ENCODE data around the gene MYB. TPM values are rescaled to one million over a fixed set of nuclear protein-coding genes. Genes with fewer than 3 reads are reported as not detected.

MYB gene
- total RNA-seq, 1 donor = 4.8 TPM

DNA sequence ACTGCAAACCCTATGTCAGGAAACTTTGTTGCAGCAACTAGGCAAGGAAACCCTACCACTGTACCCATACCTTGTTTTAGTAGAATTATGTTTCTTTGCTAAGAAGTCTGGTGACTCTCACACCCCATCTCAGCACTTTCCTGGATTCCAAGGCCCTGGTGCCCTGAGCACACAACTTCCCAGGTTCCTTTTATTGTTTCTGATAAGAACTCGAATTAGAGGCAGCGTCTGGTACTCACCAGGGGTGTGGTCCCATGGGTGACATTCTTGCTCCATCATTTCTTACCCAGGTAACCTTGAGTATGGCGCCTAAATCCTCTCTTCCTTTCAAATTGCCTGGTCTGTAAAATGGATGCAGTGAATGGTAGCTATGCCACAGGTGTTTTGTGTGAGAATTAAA, 34.1 kb downstream of the MYB start:
- peaks cover 11% of the 10 kb centered on the region for H3K4me1 ChIP-seq (ENCODE audit: insufficient read depth, low read length)
- H3K9me3 ChIP-seq (ENCODE audit: low read depth, low read length) = no peaks in the 10 kb centered on the region
- H3K27me3 ChIP-seq (ENCODE audit: insufficient read depth, low read length) = no peaks in the 10 kb centered on the region
- no peak overlapping the region for H3K4me3 ChIP-seq (ENCODE audit: low read length)

DNA sequence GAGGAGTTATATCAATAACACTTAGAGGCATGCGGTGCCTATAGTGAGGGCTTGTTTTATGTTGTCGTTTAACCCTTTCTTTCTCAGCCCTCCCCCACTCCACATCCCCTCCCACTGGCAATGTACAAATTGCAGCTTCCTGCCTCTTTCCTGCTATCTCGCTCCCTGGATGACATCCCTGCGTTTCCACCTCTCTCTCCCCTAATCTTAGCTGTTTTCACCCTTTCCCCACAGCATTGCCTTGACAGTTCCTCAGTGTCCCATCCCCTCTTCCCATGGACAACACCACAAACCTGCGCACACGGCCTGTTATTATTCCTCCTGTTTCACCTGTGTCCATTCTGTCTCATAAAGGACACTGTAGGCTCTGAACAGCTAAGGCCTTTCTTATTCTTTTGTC, 34.5 kb downstream of the MYB start:
- Histone ChIP-seq H3K9me3 (ENCODE audit: low read depth, low read length) (no peaks in the 10 kb centered on the region), H3K27me3 (ENCODE audit: insufficient read depth, low read length) (no peaks in the 10 kb centered on the region), H3K4me1 (ENCODE audit: insufficient read depth, low read length) (peaks cover 7% of the 10 kb centered on the region), H3K4me3 (ENCODE audit: low read length) (no peak overlapping the region)

DNA sequence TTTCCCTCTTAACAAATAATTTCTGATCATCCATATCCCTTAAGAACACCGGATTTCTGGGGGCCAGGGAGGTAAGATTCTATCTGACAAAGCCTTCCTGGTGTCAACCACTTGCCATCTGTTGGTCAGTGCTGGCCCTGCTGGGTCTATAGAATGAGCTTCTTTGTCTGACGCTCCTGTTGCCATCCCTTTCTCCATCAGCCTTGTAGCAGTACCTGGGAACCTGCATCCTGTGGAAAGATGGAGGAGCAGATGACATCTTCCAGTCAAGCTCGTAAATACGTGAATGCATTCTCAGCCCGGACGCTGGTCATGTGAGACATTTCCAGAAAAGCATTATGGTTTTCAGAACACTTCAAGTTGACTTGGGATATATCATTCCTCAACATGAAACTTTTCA, 36.6 kb downstream of the MYB start:
- Histone ChIP-seq H3K27me3 (ENCODE audit: insufficient read depth, low read length) (no peaks in the 10 kb centered on the region), H3K4me3 (ENCODE audit: low read length) (no peak overlapping the region), H3K4me1 (ENCODE audit: insufficient read depth, low read length) (no peaks in the 10 kb centered on the region), H3K9me3 (ENCODE audit: low read depth, low read length) (no peaks in the 10 kb centered on the region)

DNA sequence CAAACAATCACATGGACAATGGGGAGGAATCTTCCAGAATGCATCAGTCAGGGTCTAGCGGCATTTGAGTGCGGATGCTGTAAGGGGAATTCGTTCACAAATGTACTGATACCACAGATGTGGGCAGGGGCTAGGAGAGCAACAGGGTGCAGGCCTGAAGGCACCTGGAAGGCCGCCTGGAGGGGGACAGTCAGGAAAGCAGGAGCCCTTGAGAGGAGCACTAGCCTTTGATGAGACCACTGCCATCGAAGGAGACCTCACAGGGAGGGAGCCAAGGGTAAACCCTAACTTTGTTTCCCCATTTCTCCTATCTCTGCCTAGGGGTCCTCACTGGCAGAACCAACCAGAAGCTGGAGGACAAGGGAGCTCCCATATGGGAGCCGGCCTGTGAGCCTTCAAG, 38.2 kb downstream of the MYB start:
- Histone ChIP-seq H3K4me1 (ENCODE audit: insufficient read depth, low read length) (peaks cover 4% of the 10 kb centered on the region), H3K9me3 (ENCODE audit: low read depth, low read length) (no peaks in the 10 kb centered on the region), H3K4me3 (ENCODE audit: low read length) (no peak overlapping the region), H3K27me3 (ENCODE audit: insufficient read depth, low read length) (no peaks in the 10 kb centered on the region)

DNA sequence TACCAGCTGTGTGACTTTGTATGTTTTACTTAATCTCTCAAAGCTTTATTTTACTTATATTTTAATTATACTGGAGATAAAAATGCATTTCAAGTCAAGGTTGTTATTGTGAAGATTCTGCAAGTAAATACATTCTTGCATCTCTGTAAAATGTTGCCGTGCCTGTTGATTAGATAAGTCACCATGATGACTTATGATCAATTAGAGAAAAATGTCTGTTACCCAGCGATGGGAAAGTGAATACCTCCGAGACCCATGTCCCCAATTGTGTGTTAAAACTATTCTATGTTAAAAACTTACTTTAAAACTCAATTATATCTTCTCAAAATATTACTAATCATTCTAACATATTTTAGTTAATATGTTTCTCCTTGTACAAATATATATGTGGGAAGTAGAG, 39.9 kb downstream of the MYB start:
- no peaks in the 10 kb centered on the region for H3K27me3 ChIP-seq (ENCODE audit: insufficient read depth, low read length)
- no peak overlapping the region for H3K4me3 ChIP-seq (ENCODE audit: low read length)
- H3K9me3 ChIP-seq (ENCODE audit: low read depth, low read length) = no peaks in the 10 kb centered on the region
- H3K4me1 ChIP-seq (ENCODE audit: insufficient read depth, low read length) = peaks cover 4% of the 10 kb centered on the region

DNA sequence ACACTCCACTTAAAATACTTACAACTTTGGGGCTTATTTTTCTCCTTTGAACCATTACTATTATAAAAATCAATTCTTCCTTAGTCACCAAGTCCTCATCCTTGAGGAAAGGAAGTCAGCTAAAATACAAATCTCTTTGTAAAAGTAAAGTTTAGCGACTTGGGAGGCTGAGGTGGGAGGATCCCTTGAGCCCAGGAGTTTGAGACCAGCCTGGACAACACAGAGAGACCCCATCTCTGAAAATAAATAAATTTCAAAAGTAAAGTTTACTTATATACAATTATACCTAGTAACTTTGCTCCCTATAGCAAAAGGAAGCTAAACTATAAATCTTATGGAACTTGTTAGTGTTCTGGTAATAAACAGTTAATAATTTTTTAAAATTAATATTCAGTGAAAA, 40.4 kb downstream of the MYB start:
- Histone ChIP-seq H3K27me3 (ENCODE audit: insufficient read depth, low read length) (no peaks in the 10 kb centered on the region), H3K4me1 (ENCODE audit: insufficient read depth, low read length) (peaks cover 4% of the 10 kb centered on the region), H3K4me3 (ENCODE audit: low read length) (no peak overlapping the region), H3K9me3 (ENCODE audit: low read depth, low read length) (no peaks in the 10 kb centered on the region)

DNA sequence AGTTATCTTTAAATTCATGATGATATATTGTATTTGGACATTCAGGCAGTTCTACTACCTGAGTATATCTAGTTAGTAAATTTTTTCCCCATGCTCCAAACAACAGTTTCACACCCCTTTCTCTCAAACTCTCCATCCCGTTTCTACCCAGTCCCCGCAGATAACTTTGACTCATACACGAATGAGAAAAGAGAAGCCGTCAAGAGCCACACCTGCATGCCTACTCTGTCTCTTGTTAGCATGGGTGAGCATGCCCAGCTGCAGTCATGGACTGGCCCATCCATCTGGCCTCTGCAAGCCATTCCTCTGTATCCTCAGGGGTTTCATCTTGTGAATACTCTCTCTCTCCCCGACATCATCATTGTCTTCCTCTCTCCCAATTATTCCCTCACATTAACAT, 41.5 kb downstream of the MYB start:
- H3K4me1 ChIP-seq (ENCODE audit: insufficient read depth, low read length) = peaks cover 4% of the 10 kb centered on the region
- H3K27me3 ChIP-seq (ENCODE audit: insufficient read depth, low read length) = no peaks in the 10 kb centered on the region
- no peaks in the 10 kb centered on the region for H3K9me3 ChIP-seq (ENCODE audit: low read depth, low read length)
- no peak overlapping the region for H3K4me3 ChIP-seq (ENCODE audit: low read length)

DNA sequence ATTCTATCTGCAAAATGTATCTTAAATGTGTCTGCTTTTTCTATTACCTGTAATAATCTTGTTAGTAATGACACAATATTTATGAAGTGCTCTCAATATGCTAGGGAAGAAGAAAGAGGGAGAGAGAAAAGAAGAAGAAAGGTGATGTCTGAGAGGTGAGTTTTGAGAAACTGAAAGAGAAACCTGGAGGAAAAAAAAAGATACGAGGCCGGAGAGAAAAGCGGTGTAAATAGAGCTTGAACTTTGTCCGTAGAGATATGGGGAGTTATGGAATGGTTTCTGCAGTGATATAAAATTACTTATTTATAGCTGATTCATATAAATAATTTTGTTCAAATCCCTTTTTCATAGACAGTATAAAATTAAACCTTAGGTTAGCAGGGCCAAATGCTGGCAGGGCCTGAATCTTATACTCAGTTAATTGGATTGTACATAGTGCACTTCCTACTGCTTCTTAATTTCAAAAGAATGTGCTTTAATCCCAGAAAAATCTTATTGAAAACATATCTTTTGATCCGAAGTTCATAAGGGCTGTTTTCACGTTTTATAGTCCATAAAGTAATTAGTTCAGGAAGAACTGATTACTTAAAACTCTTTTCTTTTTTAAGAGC, 43.0 kb downstream of the MYB start:
- Histone ChIP-seq H3K4me1 (ENCODE audit: insufficient read depth, low read length) (peaks cover 4% of the 10 kb centered on the region), H3K27me3 (ENCODE audit: insufficient read depth, low read length) (no peaks in the 10 kb centered on the region), H3K4me3 (ENCODE audit: low read length) (no peak overlapping the region), H3K9me3 (ENCODE audit: low read depth, low read length) (no peaks in the 10 kb centered on the region)

DNA sequence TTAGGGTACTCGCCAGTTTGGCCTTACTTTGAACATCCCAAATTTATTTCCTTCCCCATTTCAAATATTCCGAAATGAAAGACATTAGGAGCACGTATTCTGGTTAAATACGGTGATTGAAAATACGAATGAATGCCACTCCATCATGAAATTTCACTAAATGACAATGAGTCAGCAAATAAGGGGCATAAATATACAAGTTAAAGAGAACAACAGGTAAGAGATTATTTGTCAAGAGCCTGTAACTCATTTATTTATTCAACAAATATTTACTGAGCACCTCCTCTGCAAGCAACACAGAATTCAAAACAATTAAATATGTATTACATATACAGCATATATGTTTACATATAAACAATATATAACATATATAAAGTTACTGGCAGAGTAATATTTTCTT, 44.8 kb downstream of the MYB start:
- Histone ChIP-seq H3K4me3 (ENCODE audit: low read length) (no peak overlapping the region), H3K9me3 (ENCODE audit: low read depth, low read length) (no peaks in the 10 kb centered on the region), H3K4me1 (ENCODE audit: insufficient read depth, low read length) (peaks cover 7% of the 10 kb centered on the region), H3K27me3 (ENCODE audit: insufficient read depth, low read length) (no peaks in the 10 kb centered on the region)

DNA sequence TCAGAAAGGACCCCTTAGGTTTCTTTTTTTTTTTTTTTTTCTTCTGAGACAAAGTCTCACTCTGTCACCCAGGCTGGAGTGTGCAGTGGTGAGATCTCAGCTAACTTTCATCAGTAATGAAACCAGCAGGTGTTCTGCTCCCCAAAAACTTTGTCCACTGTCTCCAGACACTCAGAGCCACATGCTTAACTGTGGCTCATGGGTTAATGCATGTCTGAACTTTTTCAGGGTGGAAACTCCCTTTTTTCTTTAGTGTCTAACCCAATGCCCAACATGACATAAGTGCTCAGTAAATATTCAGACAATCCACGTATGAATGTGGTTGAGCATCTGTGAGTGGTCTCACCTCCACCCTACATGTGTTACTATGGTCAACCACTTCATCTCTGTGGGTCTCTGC, 45.4 kb downstream of the MYB start:
- Histone ChIP-seq H3K27me3 (ENCODE audit: insufficient read depth, low read length) (no peaks in the 10 kb centered on the region), H3K9me3 (ENCODE audit: low read depth, low read length) (no peaks in the 10 kb centered on the region), H3K4me1 (ENCODE audit: insufficient read depth, low read length) (peaks cover 13% of the 10 kb centered on the region), H3K4me3 (ENCODE audit: low read length) (no peak overlapping the region)

DNA sequence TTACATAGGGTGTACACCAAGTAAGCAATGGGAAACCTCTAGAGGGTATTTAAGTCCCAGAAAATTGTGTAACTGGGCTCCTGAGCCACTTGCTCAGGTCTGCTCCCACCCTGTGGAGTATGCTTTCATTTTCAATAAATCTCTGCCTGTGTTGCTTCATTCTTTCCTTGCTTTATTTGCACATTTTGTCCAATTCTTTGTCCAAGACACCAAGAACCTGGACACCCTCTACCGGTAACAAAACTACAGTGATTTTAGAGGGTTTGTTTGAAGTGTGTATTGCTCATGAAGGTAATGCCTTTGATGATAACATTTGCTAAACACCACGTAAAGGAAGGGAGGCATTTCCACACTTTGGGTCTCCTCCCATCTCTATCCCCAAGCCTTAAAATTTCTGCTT, 46.2 kb downstream of the MYB start:
- no peaks in the 10 kb centered on the region for H3K9me3 ChIP-seq (ENCODE audit: low read depth, low read length)
- no peaks in the 10 kb centered on the region for H3K27me3 ChIP-seq (ENCODE audit: insufficient read depth, low read length)
- no peak overlapping the region for H3K4me3 ChIP-seq (ENCODE audit: low read length)
- peaks cover 19% of the 10 kb centered on the region for H3K4me1 ChIP-seq (ENCODE audit: insufficient read depth, low read length)

DNA sequence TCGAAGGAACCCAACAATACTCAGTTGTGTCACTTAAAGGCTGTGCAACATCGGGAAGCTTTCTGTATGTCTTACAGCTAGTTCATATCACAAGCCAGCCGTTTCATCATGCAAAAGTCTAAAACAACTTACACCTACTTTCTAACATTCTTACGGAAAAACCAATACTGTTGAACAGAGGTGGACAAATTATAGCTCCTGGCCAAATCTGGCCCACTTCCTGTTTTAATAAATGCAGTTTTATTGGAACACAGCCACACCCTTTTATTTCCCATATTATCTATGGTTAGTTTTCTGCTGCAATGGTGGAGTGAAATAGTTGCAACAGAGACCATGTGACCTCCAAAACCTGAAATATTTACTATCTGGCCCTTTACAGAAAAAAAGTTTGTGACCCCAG, 46.6 kb downstream of the MYB start:
- H3K4me1 ChIP-seq (ENCODE audit: insufficient read depth, low read length) = peaks cover 19% of the 10 kb centered on the region
- no peak overlapping the region for H3K4me3 ChIP-seq (ENCODE audit: low read length)
- no peaks in the 10 kb centered on the region for H3K9me3 ChIP-seq (ENCODE audit: low read depth, low read length)
- no peaks in the 10 kb centered on the region for H3K27me3 ChIP-seq (ENCODE audit: insufficient read depth, low read length)

DNA sequence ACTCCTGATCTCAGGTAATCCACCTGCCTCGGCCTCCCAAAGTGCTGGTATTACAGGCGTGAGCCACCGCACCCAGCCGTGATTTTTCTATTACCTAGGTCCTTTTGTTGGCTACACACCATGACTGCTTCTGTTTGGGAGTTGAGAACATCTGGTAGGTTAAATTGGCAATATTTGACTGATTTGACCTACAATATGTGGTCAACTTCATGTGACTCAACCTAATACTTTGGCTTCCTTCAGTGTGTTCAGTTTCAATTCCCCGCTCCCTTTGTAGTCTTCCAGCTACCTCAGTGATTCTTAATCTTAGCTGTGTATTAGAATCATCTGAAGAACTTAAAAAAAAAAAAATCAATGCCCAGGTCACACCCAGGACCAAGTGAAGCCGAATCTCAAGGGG, 47.4 kb downstream of the MYB start:
- H3K9me3 ChIP-seq (ENCODE audit: low read depth, low read length) = no peaks in the 10 kb centered on the region
- H3K4me1 ChIP-seq (ENCODE audit: insufficient read depth, low read length) = peaks cover 16% of the 10 kb centered on the region
- no peaks in the 10 kb centered on the region for H3K27me3 ChIP-seq (ENCODE audit: insufficient read depth, low read length)
- no peak overlapping the region for H3K4me3 ChIP-seq (ENCODE audit: low read length)

DNA sequence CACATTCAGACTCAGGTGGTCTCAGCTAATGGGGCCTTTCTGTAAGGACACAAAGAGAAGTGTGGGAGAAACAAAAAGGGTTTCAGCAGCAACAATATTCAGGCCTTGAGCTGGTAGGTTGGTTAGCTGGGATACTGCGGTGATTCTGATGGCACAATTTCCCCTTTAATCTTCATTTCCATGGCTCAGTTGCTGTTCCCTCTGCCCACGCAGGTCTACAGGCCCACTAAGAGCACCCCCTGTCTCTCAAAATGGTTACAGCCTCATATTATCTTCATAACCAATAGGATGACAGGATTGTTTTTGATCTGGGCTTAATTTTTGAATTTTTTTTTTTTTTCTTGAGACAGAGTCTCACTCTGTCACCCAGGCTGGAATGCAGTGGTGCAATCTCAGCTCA, 48.9 kb downstream of the MYB start:
- Histone ChIP-seq H3K4me3 (ENCODE audit: low read length) (no peak overlapping the region), H3K4me1 (ENCODE audit: insufficient read depth, low read length) (peaks cover 22% of the 10 kb centered on the region), H3K9me3 (ENCODE audit: low read depth, low read length) (no peaks in the 10 kb centered on the region), H3K27me3 (ENCODE audit: insufficient read depth, low read length) (no peaks in the 10 kb centered on the region)

DNA sequence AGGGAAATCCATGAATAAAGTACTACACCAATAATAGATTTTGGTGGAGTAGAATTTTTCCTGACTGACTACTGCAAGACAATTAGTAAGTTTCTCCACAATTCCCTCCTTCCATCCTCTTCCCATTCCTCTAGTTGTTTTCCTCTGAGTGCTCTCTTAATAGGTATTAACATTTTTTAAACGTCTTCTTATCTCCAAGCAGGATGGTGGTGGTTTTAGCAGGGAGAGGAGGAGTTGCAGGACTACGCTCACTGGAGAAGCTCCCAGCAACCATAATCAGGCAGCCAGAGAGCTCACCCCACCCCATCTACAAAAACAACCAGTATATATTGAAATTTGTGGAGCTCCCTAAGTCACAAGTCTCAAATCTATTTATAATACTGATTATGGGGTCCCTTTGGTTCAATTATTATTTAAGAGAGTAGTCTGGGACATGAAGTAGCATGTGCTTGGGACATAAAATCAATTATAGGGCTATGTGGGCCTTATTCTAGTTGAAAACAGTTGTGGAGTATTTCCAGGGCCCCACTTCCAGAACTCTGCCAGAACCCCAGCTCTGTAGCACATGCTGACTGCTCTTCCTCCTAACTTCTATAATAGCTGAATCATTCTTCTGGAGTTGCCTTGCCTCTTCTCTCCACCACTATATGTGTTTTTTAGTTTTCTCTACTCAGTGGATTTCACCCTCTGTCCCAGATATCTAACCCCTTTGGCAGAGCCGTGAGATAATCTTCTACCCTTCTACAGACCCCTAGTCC, 49.8 kb downstream of the MYB start:
- Histone ChIP-seq H3K4me1 (ENCODE audit: insufficient read depth, low read length) (peaks cover 22% of the 10 kb centered on the region), H3K4me3 (ENCODE audit: low read length) (no peak overlapping the region), H3K27me3 (ENCODE audit: insufficient read depth, low read length) (no peaks in the 10 kb centered on the region), H3K9me3 (ENCODE audit: low read depth, low read length) (no peaks in the 10 kb centered on the region)

DNA sequence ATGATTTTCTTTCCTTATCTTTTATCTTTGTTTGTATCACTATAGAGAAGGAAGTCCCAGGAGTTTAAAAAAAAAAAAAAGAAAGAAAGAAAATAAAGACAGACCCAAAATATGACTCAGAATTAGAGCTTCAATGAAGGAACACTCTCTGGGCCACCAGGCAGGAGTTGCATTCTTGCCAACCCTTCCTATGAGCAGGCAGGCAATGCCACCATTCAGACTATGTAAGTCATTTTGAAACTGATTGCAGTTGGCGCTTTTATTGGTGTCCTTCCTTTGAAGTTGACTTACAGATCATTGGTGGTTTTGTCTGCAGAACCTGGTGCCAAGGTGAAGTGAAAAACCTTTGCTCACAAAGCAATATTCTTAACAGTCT, 50.3 kb downstream of the MYB start:
- H3K4me1 ChIP-seq (ENCODE audit: insufficient read depth, low read length) = peaks cover 22% of the 10 kb centered on the region
- H3K4me3 ChIP-seq (ENCODE audit: low read length) = no peak overlapping the region
- no peaks in the 10 kb centered on the region for H3K9me3 ChIP-seq (ENCODE audit: low read depth, low read length)
- no peaks in the 10 kb centered on the region for H3K27me3 ChIP-seq (ENCODE audit: insufficient read depth, low read length)
